NCI-H774 (cell line): ENCODE measurements around the gene MBD6.
"Not testable (repeated sequence)": the region's sequence is repeated elsewhere in the genome, so short reads cannot be mapped to it uniquely, and the experiment has no call there.

Source experiments
- DNase-seq: peaks from one replicate; lab custom pipeline; 2025; lab: John Stamatoyannopoulos, UW

Gene MBD6

DNA sequence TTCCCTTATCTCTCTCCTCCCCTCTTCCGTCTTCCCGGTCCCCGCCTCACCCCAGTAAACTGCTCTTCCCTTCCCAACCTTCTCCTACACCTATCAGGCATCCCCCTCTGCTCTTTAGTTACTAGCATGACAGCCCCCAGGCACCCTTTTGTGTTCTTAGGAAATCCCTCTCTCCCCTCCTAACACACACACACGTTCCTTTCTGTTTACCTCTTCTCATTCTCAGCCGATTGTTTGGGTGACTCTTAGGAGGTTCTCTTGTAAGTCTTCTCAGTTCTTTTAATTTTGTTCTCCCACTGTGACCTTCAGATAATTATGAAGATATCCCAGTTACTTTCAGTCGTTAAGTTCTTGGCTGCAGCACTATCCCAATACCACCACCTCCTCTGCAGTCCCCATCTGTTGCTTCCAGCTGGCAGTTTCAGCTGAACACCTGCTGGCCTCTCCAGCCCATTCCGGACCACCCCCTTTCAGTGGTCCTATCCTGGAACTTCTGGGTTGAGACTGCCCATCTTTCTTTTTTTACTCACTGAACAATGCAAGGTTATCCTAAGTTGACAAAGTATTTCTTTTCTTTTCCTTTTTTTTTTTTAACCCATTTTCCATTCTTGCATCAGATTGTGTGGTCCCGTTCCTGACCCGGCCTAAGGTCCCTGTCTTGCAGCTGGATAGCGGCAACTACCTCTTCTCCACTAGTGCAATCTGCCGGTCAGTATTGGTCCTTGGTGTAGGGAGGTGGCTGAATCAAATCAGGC is 34.0 kb upstream of the MBD6 start:
- no peak for DNase-seq

DNA sequence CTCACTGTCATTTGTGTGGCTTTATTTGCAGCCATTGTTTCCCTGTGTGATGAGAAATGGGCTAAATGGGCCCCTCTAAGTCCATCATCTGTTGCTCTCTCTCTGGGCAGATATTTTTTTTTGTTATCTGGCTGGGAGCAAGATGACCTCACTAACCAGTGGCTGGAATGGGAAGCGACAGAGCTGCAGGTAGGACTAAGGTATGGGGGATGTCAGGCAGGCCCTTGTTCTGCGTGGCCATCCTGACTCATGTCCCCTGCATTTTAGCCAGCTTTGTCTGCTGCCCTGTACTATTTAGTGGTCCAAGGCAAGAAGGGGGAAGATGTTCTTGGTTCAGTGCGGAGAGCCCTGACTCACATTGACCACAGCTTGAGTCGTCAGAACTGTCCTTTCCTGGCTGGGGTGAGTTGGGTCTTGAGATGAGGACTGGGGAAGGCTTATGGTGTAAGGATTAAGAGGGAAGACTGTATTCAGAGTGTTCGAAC is 33.4 kb upstream of the MBD6 start:
- DNase-seq, result no peak

DNA sequence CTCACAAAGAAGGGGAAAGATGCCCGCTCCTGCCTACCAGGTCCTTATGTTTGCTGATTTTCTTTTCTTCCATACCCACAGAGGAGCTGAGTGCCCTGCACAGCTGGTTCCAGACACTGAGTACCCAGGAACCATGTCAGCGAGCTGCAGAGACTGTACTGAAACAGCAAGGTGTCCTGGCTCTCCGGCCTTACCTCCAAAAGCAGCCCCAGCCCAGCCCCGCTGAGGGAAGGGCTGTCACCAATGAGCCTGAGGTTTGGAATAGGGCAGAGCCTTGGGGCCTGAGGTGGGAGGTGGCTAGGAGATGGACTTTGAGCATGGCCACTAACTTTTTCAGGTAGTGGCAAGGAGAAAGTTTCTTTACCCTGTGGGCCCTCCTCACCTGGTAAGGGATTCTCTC is 32.5 kb upstream of the MBD6 start:
- no peak for DNase-seq

DNA sequence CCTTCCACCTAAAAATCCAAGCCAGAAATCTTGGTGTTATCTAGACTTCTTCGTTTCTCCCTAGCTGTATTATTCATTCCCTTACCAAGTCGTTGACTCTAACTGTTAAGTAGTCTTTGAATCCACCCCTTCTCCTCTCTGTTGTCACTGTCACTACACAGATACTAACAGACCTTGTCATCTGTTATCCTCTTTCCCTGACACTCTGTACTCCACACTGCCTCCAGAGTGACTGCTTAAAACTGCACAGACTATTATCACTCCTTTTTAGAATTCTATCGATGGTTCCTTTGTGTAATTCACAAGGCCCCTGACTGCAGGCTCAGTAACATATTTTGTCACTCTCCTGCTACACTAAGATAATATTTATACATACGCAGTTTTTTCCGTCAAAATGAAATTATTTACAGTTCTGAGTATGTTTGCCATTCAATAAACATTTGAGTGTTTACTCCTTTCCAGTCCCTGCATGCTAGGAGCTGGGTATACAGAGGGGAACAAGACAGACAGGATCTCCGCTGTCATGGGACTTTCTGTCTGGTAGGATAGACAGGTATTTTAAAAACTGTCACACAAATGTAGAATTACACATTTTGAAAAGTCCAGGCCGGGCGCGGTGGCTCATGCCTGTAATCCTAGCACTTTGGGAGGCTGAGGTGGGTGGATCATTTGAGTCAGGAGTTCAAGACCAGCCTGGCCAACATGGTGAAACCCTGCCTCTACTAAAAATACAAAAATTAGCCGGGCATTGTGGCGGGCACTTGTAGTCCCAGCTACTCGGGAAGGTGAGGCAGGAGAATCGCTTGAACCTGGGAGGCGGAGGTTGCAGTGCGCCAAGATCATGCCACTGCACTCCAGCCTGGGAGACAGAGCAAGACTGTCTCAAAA is 31.0 kb upstream of the MBD6 start:
- DNase-seq, result no peak

DNA sequence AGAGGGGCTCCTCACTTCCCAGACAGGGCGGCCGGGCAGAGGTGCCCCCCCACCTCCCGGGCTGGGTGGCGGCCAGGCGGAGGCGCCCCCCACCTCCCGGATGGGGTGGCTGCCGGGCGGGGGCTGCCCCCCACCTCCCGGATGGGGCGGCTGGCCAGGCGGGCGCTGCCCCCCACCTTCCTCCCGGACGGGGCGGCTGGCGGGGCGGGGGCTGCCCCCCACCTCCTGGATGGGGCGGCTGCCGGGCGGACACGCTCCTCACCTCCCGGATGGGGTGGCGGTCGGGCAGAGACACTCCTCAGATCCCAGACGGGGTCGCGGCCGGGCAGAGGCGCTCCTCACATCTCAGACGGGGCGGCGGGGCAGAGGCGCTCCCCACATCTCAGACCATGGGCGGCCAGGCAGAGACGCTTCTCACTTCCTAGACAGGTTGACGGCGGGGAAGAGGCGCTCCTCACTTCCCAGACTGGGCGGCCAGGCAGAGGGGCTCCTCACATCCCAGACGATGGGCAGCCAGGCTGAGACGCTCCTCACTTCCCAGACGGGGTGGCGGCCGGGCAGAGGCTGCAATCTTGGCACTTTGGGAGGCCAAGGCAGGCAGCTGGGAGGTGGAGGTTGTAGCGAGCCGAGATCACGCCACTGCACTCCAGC is 27.4 kb upstream of the MBD6 start:
- DNase-seq, result not testable (repeated sequence)

DNA sequence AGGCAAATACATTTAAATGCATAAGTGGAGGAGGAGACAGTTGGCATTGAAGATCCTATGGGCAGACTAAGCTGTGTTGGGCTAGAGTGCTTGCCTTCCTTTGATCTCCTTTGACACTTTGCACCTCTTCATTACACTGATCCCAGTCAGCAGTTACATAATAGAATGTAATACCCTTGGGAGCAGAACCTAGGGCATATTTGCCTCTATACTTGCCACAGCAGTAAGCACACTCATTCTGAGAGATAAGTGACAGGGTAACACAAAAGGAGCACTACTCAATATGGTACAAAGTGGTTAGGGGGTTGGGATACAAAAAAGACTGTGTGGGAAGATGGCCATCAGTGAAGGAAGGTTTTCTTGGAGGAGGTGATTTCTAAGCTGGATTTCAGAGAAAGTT is 25.8 kb upstream of the MBD6 start:
- DNase-seq, result no peak

DNA sequence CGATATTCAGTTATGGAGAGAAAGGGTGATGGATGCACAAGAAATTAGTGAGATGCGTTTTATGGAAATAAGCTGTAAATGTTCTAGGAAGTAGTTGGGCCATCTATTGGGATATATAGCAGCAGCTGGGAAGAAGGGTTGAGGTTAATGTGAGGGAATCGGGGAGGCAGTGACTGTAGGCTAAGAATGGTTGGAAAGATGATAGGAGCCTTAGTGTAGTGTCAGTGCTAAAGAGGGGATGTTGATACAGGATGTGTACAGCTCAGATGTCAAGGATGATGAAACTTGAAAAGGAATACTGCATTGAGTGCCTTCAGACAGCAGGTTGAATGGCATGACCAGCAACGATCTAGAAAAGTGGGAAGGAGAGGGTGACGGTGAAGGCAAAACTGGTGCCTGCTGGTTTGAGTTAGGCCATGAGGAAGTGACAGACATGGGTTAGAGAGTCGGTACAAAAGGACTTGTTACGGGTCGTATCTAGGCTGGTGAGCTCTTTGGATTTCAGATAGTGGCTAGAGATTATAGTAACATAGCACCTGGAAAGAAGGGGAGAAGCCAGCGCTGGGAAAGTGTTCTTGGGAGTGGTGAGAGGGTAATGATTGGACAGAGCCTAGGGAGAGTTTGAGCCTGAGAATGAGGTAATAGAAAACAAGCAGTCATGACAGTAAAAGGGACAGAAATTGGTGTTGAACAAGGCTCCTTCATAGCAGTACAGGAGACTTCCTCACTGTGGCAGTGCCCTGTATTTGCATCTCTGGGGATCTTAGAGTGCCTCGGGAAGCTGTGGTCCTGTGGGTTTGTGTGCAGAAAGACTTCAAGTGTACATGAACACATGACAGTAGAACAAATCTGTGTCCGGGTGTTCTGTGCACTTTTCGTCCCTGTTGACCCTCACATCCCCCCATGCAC is 25.1 kb upstream of the MBD6 start:
- DNase-seq, result no peak

DNA sequence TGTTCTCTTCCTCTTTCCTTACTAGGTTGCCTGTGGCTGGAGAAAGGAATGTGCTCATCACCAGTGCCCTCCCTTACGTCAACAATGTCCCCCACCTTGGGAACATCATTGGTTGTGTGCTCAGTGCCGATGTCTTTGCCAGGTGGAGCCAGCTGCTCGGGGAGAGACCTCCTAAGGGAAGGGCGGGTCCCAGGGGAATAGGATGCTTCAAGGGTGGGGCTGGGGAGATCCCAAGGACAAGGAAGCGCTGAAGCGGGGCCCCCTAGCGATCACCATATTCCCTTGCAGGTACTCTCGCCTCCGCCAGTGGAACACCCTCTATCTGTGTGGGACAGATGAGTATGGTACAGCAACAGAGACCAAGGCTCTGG is 24.5 kb upstream of the MBD6 start:
- no peak for DNase-seq

DNA sequence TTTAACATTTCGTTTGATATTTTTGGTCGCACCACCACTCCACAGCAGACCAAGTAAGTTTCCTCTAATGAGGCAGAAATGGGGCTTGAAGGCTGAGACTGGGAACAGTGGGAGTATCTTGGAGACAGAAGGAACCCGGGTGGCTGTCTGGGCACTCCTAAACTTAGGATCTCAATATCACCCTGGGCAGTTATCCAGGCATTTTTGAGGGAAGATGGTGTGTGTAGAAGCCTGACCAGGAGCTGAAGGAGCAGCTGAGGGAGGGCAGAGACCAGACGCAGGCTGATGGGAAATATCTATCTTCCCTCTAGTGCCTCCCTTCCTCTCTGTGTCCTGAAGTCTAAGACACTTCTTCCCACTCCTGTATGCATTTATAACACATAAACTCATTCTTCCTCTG is 24.1 kb upstream of the MBD6 start:
- DNase-seq, result no peak

DNA sequence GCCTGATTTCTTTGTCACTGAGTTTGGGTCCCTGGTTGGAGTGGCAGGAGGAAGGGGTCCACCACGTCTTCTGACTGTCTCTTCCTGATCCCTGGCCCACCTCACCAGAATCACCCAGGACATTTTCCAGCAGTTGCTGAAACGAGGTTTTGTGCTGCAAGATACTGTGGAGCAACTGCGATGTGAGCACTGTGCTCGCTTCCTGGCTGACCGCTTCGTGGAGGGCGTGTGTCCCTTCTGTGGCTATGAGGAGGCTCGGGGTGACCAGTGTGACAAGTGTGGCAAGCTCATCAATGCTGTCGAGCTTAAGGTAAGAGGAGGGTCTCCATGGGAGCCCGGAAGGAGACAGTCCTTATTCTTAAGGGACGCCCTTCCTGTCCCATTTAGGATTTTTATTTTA is 22.4 kb upstream of the MBD6 start:
- DNase-seq, result no peak

DNA sequence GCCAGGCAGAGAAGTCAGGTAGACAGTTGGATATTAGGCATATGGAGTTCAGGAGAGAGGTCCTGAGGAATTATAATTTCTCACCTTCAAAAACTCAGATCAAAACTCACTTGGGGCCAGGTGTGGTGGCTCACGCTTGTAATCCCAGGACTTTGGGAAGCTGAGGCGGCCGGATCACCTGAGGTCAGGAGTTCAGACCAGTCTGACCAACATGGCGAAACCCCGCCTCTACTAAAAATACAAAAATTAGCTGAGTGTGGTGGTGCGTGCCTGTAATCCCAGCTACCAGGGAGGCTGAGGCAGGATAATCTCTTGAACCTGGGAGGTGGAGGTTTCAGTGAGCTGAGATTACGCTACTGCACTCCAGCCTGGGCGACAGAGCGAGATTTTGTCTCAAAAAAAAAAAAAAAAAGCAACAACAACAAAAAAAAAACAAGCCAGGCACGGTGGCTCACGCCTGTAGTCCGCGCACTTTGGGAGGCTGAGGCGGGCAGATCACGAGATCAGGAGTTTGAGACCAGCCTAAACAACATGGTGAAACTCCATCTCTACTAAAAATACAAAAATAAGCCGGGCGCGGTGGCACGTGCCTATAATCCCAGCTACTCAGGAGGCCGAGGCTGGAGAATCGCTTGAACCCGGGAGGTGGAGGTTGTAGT is 20.2 kb upstream of the MBD6 start:
- DNase-seq, result not testable (repeated sequence)

DNA sequence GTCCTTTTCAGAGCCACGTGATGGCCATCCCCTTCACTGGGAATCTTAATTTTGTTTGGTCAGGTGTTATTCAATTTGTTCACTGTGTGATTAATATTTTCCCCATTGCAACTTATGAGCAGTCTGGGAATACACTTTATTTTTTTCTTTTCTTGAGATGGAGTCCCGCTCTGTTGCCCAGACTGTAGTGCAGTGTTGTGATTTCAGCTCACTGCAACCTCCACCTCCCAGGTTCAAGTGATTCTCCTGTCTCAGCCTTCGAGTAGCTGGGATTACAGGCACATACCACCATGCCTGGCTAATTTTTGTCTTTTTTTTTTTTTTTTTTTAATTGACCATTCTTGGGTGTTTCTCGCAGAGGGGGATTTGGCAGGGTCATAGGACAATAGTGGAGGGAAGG is 16.1 kb upstream of the MBD6 start:
- DNase-seq, result not testable (repeated sequence)

DNA sequence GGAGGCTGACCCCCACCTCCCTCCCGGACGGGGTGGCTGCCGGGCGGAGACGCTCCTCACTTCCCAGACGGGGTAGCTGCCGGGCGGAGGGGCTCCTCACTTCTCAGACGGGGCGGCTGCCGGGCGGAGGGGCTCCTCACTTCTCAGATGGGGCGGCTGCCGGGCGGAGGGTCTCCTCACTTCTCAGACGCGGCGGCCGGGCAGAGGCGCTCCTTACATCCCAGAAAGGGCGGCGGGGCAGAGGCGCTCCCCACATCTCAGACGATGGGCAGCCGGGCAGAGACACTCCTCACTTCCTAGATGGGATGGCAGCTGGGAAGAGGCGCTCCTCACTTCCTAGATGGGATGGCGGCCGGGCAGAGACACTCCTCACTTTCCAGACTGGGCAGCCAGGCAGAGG is 14.8 kb upstream of the MBD6 start:
- not testable (repeated sequence) for DNase-seq

DNA sequence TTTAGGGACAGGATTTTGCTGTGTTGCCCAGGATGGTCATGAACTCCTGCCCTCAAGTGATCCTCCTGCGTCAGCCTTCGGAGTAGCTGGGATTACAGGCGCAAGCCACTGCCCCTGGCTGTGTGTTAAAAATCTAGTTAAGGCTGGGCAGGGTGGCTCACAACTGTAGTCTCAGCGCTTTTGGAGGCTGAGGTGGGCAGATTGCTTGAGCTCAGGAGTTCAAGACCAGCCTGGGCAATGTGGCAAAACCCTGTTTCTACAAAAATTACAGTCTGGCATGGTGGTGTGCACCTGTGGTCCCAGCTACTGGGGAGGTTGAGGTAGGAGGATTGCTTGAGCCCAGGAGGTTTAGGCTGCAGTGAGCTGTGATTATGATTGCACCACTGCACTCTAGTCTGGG is 11.5 kb upstream of the MBD6 start:
- no peak for DNase-seq

DNA sequence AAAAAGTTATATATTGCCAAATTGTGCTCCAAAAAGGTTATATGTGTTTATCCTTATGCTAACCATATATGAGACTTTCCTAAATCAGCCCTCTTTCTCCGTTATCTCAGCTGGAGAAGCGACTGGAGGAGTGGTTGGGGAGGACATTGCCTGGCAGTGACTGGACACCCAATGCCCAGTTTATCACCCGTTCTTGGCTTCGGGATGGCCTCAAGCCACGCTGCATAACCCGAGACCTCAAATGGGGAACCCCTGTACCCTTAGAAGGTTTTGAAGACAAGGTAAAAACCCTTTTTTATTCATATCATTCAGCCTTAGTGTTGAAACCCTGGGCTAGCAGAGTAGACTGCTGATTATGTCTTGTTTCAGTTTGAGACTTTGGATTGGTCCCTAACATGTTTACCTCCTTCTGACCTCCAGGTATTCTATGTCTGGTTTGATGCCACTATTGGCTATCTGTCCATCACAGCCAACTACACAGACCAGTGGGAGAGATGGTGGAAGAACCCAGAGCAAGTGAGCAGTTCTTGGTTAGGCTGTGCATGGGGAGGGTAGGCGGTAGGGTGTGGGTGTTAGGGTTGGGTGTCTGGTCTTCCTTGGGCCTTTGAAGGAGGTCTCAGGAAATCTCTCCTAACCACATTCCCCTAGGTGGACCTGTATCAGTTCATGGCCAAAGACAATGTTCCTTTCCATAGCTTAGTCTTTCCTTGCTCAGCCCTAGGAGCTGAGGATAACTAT is 10.9 kb upstream of the MBD6 start:
- DNase-seq, result no peak

DNA sequence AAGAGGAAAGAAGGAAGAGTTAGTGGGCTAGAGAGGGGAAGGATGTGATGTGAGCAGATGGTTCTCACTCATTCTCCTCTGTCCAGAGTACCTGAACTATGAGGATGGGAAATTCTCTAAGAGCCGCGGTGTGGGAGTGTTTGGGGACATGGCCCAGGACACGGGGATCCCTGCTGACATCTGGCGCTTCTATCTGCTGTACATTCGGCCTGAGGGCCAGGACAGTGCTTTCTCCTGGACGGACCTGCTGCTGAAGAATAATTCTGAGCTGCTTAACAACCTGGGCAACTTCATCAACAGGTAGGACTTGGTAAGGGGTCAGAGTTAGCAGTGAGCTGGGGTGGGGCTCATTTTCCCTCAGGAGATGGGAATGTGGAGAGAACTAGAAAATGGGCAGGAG is 10.0 kb upstream of the MBD6 start:
- DNase-seq, result no peak

DNA sequence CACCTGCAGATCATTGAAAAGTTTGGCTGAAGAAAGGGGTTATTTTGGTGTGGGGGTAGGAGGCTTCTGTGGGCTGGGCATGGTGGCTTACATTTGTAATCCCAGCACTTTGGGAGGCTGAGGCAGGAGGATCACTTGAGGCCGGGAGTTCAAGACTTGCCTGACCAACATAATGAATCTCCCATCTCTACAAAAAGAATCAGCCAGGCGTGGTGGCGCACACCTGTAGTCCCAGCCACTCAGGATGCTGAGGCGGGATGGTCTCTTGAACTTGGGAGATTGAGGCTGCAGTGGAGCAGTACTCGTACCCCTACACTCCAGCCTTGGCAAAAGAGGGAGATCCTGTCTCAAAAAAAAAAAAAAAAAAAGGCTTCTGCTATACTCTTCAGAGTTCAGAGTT is 9.4 kb upstream of the MBD6 start:
- DNase-seq, result no peak

DNA sequence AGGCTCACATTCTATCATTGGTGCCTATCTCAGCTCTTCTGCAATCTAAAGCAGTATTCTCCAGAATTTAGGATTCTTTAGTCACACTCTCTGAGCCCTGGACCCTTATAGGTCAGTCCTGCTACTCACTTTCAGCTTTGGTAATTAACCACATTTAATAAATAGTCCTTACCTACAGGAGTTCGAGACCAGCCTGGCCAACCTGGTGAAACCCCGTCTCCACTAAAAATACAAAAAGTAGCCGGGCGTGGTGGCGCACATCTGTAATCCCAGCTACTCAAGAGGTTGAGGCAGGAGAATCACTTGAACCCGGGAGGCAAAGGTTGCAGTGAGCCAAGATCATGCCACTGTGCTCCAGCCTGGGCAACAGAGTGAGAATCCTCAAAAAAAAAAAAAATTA is 8.9 kb upstream of the MBD6 start:
- not testable (repeated sequence) for DNase-seq

DNA sequence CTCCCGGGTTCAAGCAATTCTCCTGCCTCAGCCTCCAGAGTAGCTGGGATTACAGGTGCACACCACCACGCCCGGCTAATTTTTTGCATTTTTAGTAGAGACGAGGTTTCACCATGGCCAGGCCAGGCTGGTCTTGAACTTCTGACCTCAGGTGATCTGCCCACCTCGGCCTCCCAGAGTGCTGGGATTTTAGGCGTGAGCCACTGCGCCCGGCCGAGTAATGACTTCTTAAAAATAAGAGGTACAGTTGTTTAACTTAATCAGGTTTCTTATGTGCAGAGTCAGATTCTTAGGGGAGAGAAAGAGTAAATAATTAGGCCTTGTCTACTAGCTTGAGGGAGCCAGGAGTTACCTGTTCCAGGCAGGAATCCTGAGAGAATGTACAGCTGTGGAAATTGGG is 8.4 kb upstream of the MBD6 start:
- DNase-seq, result not testable (repeated sequence)

DNA sequence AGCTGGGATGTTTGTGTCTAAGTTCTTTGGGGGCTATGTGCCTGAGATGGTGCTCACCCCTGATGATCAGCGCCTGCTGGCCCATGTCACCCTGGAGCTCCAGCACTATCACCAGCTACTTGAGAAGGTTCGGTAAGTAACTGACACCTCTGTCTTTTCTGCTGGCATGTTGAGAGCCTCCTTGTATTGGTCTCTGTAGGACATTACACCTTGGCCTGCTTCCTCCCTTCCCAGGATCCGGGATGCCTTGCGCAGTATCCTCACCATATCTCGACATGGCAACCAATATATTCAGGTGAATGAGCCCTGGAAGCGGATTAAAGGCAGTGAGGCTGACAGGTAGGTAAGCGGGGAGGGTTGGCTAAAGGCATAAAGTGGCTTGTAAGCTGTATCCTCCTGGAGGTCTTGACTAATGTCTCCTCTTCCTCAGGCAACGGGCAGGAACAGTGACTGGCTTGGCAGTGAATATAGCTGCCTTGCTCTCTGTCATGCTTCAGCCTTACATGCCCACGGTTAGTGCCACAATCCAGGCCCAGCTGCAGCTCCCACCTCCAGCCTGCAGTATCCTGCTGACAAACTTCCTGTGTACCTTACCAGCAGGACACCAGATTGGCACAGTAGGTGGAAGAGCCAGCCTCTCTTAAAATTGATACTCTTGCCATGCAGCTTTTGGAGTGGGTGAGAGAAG is 7.8 kb upstream of the MBD6 start:
- DNase-seq, result no peak
